Aorta (tissue), 5 donors: Measurements from ENCODE around the gene CPT1B. TPM values are rescaled to one million over a fixed set of nuclear protein-coding genes. Genes with fewer than 3 reads are reported as not detected.

Experiments used
- ATAC-seq: fragments of 200-7000 bp; cut with Tn5 transposase; one replicate; pipeline ENCODE4 v1.9.1; 2022; ENCODE audit warnings: moderate library complexity; ENCODE audit not compliant: low FRiP score
- DNase-seq, 2 donors: peaks; one replicate each; pipeline ENCODE4 v3.0.0-alpha.2; 2020
- H3K27ac ChIP-seq, 2 donors: one replicate each; pipeline ENCODE4 v1.5.1; 2013; ENCODE audit warnings: low read length in 2 of 2, mild to moderate bottlenecking in 2 of 2, moderate library complexity in 2 of 2, control low read depth in 1 of 2, inconsistent platforms in 1 of 2, low read depth in 1 of 2
- H3K27me3 ChIP-seq, 2 donors: one replicate each; pipeline ENCODE4 v1.6.1; 2013; ENCODE audit warnings: control low read depth in 1 of 2, low read length in 1 of 2, mild to moderate bottlenecking in 1 of 2, moderate library complexity in 1 of 2; ENCODE audit not compliant: insufficient read depth in 2 of 2, control insufficient read depth in 1 of 2
- H3K36me3 ChIP-seq, 2 donors: one replicate each; pipeline ENCODE4 v1.6.1; 2013; ENCODE audit warnings: control low read depth in 1 of 2, low read length in 1 of 2, mild to moderate bottlenecking in 1 of 2; ENCODE audit not compliant: insufficient read depth in 2 of 2, control insufficient read depth in 1 of 2
- H3K4me1 ChIP-seq, 2 donors: one replicate each; pipeline ENCODE4 v1.6.1; 2013; ENCODE audit warnings: low read length in 2 of 2, control low read depth in 1 of 2, mild to moderate bottlenecking in 1 of 2, moderate library complexity in 1 of 2; ENCODE audit not compliant: insufficient read depth in 2 of 2, control insufficient read depth in 1 of 2
- H3K4me3 ChIP-seq, 2 donors: one replicate each; pipeline ENCODE4 v1.5.1; 2013; ENCODE audit warnings: low read length in 2 of 2, control low read depth in 1 of 2, mild to moderate bottlenecking in 1 of 2
- H3K9me3 ChIP-seq: one replicate; pipeline ENCODE4 v1.6.1; 2013; ENCODE audit warnings: mild to moderate bottlenecking, low read length; ENCODE audit not compliant: control insufficient read depth
- WGBS, 2 donors: extraction: QIAGEN DNeasy Blood & Tissue Kit; methylation state at CpG; one replicate each; pipeline ENCODE4 v1.1.7; 2013; 5-methylcytosine and 5-hydroxymethylcytosine counted together
- intact Hi-C, 2 donors: fragments of 100-400 bp; cut with DNase I; formaldehyde crosslinking; loops; one replicate each; pipeline versions ENCODE4 v1.14.2 to v1.15.0; 2022
- polyA plus RNA-seq, 2 donors: library from polyadenylated mRNA; stranded (reverse); fragments of 200-250 nt; gene quantifications; one replicate each; pipeline ENCODE4 v1.2.3, GENCODE V29; 2013
- total RNA-seq, 2 donors: library from RNA; stranded (reverse); fragmentation: NEBNext Ultra II Directional; extraction: Animal tissue kit (Norgen Biotek cat#: 25700); gene quantifications; one replicate each; pipeline ENCODE4 v1.2.1, GENCODE V29; 2021
- donor health status: healthy with polysubstance abuse.
- donor health status: Bipolar disorder and iron deficiency.
- donor health status: DM: no; HTN: no; CAD: no.
- donor health status: DM: no; HTN: no; CAD: no.
- donor health status: DM: yes; HTN: yes; CAD: no.

The CPT1B gene
- total and polyA plus RNA-seq, 4 donors: 3.2 to 11.5 (median 5.2) TPM

- no peak overlapping the region for H3K27ac ChIP-seq
- intact Hi-C loops: no loop called here
- no peaks in the 10 kb centered on the region for H3K4me1 ChIP-seq
- no peaks in the 10 kb centered on the region for H3K9me3 ChIP-seq
- WGBS, 2 donors: 84 to 85% methylated on average over 20 of the region's 20 CpGs
- peak in 1 of 2 donors; percentile 51 for DNase-seq
- H3K4me3 ChIP-seq: no peak overlapping the region
- H3K27me3 ChIP-seq: no peaks in the 10 kb centered on the region
- no peaks in the 10 kb centered on the region for H3K36me3 ChIP-seq
- ATAC-seq: no peak
Observed at GRCh38 chr22:50605613-50606074, 27.4 kb upstream of the CPT1B start.

- Histone ChIP-seq H3K4me1 (no peaks in the 10 kb centered on the region), H3K27me3 (no peaks in the 10 kb centered on the region), H3K27ac (no peak overlapping the region), H3K4me3 (no peak overlapping the region), H3K36me3 (no peaks in the 10 kb centered on the region), H3K9me3 (no peaks in the 10 kb centered on the region)
- DNase-seq (no peak), ATAC-seq (no peak)
- 75 to 77% methylated on average over 23 of the region's 23 CpGs for WGBS, 2 donors
- intact Hi-C loops: no loop called here
Observed at GRCh38 chr22:50605002-50605612, 26.9 kb upstream of the CPT1B start.

- no peaks in the 10 kb centered on the region for H3K4me1 ChIP-seq
- no peaks in the 10 kb centered on the region for H3K36me3 ChIP-seq
- DNase-seq (peak in 1 of 2 donors; percentile 68), ATAC-seq (no peak)
- H3K27ac ChIP-seq: no peak overlapping the region
- no peaks in the 10 kb centered on the region for H3K9me3 ChIP-seq
- H3K4me3 ChIP-seq: no peak overlapping the region
- H3K27me3 ChIP-seq: no peaks in the 10 kb centered on the region
- 30 to 38% methylated on average over 86 to 103 of the region's 103 CpGs for WGBS, 2 donors
- intact Hi-C loops: no loop called here
Observed at GRCh38 chr22:50604256-50605001, 26.2 kb upstream of the CPT1B start.

- no peaks in the 10 kb centered on the region for H3K4me1 ChIP-seq
- no peaks in the 10 kb centered on the region for H3K27me3 ChIP-seq
- intact Hi-C loops: no loop called here
- H3K27ac ChIP-seq: no peak overlapping the region
- ATAC-seq (no peak), DNase-seq (peak in 1 of 2 donors; percentile 67)
- H3K36me3 ChIP-seq: no peaks in the 10 kb centered on the region
- WGBS, 2 donors: 4% methylated on average over 46 to 70 of the region's 70 CpGs
- H3K4me3 ChIP-seq: no peak overlapping the region
- H3K9me3 ChIP-seq: no peaks in the 10 kb centered on the region
Observed at GRCh38 chr22:50603511-50604255, 25.5 kb upstream of the CPT1B start.

GRCh38 chr22:50602338-50602700 is 24.1 kb upstream of the CPT1B start:
- DNase-seq (no peak), ATAC-seq (no peak)
- Histone ChIP-seq H3K36me3 (no peaks in the 10 kb centered on the region), H3K9me3 (no peaks in the 10 kb centered on the region), H3K4me3 (no peak overlapping the region), H3K27me3 (no peaks in the 10 kb centered on the region), H3K4me1 (no peaks in the 10 kb centered on the region), H3K27ac (no peak overlapping the region)
- intact Hi-C loops: no loop called here
- 11 to 14% methylated on average over 2 of the region's 2 CpGs for WGBS, 2 donors

DNA sequence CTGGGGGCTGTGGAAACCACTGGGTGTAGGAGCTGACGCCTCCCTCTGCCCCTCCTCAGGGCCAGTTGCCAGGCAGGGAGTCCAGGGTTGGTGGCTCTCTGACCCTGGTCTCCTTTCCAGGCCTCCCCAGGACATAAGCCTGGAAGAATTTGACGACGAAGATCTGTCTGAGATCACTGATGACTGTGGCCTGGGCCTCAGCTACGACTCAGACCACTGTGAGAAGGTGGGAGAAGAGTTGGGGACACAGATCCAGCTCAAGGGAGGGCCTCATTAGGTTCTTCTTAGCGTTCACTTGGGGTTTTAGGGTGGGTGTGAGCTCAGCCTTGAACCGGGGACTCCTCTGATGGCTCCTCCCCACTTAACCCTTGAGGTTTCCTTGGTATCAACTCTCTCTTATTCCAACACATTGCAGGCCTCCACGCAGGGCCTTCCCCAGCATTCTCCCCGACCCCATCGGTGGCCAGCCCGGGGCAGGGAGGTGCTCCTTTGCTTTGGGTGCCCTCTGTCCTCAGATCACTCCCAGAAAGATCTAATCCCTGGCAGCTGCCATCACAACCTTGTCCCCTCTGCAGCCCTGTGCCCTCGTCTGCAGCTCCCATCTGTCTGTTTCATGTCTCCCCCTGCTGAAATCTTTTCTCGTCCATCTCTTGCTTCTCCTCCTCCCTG is 23.6 kb upstream of the CPT1B start:
- H3K9me3 ChIP-seq: no peaks in the 10 kb centered on the region
- intact Hi-C loops: no loop called here
- no peak overlapping the region for H3K27ac ChIP-seq
- H3K27me3 ChIP-seq: no peaks in the 10 kb centered on the region
- H3K36me3 ChIP-seq: no peaks in the 10 kb centered on the region
- ATAC-seq: no peak
- 43 to 45% methylated on average over 12 of the region's 12 CpGs for WGBS, 2 donors
- no peak for DNase-seq
- no peaks in the 10 kb centered on the region for H3K4me1 ChIP-seq
- no peak overlapping the region for H3K4me3 ChIP-seq

DNA sequence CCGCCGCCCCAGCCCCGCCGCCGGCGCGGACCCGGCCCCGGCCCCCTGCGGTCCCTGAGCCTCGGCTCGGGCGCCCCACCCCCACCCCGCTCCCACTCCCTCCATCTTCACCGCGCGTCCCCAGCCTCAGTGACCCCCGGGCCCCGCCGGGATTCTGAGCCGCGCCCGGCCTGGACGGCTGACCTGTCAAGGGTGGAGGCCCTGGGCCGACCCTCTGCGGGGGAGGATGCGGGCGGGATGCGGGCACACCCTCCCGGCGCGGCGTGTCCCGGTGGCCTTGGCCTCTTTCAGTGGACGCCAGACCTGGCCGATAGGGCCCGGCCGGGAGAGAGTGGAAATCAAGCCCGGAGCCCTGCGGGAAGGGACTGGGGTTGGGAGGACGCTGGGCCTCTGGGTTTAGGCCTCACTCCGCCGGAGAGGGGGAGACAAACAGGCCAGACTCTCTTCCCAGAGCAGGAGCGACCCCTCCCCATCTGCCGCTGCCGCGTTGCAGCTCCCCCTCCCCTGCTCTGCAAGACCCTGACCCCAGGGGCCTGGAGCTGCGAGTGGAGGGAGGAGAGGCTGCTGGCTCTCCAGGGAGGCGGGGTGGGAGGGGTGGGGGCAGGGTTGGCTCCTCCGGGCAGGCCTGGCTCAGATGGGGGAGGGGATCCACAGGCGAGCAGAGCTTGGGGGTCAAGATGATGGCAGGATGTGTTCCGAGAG is 22.9 kb upstream of the CPT1B start:
- H3K27me3 ChIP-seq: no peaks in the 10 kb centered on the region
- no peaks in the 10 kb centered on the region for H3K9me3 ChIP-seq
- H3K36me3 ChIP-seq: no peaks in the 10 kb centered on the region
- 6 to 8% methylated on average over 37 to 52 of the region's 52 CpGs for WGBS, 2 donors
- intact Hi-C loops: no loop called here
- H3K4me1 ChIP-seq: no peaks in the 10 kb centered on the region
- H3K27ac ChIP-seq: no peak overlapping the region
- DNase-seq (peak in 1 of 2 donors; percentile 73), ATAC-seq (no peak)
- peak overlapping the region; percentile 35 to 40 for H3K4me3 ChIP-seq

DNA sequence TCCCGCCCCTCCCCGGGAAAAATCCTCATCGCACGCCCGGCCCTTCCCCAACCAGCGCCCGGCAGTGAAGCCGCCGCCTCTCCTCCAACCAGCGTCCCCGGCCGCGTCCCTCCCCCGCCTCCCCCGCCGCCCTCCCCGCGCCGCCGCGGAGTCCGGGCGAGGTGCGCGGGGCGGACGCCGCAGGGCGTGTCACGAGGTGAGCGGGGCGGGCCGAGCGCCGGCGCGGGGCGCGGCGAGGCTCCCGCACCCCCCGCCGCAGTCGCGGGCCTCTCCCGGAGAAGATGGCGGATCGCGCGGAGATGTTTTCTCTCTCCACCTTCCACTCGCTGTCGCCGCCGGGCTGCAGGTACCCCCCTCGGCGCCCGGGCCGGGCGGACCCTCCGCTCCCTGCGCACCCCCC is 22.3 kb upstream of the CPT1B start, which contains the start of gene MAPK8IP2:
Gene MAPK8IP2, plus strand, starts transcription at position 256 of the 400 bp plus-strand sequence. Its CDS starts 26 bp downstream, at position 282.
- WGBS, 2 donors: 0 to 1% methylated on average over 14 to 61 of the region's 61 CpGs
- intact Hi-C loops: no loop called here
- ATAC-seq: no peak

More for the DNA sequence above, 22.3 kb upstream of the CPT1B start, which contains the start of gene MAPK8IP2:
- Histone ChIP-seq H3K4me3 (peak within 1 kb of the TSS; percentile 35 to 40), H3K27ac (no peak within 1 kb of the TSS), H3K27me3 (no peaks in the 10 kb centered on the region), H3K4me1 (no peaks in the 10 kb centered on the region), H3K36me3 (no peaks in the 10 kb centered on the region), H3K9me3 (no peaks in the 10 kb centered on the region)
- peak in 1 of 2 donors; percentile 75 for DNase-seq
